GM19043 (cell line): ENCODE measurements around the gene LSM3.

Source experiments
- ATAC-seq: cut with Tn5 transposase; IDR thresholded peaks from one replicate; pipeline ENCODE4 v1.9.1; 2021; ENCODE audit warnings: low read depth; ENCODE audit not compliant: unreplicated experiment

Gene LSM3

GRCh38 chr3:14156201-14156600 lies 22.4 kb upstream of the LSM3 start:
- ATAC-seq: no peak

DNA sequence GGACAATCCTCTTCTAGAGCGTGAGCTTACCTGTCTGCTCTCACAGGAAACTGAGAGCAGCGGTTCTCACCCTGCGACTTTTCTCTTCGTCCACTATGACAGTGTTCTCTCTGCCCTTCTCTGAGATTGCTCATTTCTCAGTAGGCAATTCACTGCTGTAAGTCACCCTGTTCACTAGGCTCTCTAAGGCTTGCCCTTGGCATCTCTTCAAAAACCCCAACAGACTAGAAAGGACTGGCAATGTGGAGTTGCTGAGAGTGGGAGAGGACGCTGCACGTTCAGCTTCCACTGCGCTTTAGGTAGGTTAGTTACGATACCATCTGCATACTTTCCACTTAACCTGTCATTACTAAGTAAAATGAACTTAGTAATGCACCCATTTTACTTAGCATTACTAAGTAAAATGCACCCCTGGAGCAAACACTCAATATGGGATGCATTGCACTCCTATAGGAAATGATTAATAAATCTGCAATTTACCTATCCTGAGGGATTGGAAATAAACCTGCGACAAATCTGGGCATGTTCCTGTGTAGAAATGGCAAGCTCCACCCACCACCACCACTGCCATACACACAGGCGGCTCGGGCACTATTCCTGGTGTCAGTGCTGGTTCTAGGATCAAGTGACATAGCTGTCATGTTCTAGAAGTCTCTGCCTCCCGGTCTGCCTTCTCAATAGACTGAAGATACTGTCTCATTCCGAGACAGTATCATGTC lies 21.6 kb upstream of the LSM3 start:
- no peak for ATAC-seq

- no peak for ATAC-seq
Observed at GRCh38 chr3:14157951-14158350, 20.7 kb upstream of the LSM3 start.

DNA sequence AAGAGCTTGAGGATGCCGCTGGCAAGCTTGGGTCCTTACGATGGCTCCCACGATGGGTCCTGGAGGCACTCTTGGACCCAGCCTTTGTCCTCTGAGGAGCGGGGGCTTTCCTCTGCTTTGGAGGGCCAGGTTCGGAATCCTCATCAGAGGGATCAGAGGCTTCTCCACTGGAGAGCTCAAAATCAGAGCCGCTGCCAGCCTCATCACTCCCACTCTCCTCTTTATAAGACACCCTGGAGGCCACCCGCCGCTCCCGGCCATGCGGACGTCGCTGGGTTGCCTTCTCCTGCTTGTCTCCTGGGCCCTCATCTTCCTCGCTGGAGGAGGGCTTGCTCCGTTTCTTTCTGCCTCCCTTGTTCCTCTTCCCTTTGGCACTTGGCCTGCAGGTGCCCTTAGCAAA lies 20.2 kb upstream of the LSM3 start:
- no peak for ATAC-seq

GRCh38 chr3:14159426-14159825 lies 19.2 kb upstream of the LSM3 start:
- no peak for ATAC-seq

DNA sequence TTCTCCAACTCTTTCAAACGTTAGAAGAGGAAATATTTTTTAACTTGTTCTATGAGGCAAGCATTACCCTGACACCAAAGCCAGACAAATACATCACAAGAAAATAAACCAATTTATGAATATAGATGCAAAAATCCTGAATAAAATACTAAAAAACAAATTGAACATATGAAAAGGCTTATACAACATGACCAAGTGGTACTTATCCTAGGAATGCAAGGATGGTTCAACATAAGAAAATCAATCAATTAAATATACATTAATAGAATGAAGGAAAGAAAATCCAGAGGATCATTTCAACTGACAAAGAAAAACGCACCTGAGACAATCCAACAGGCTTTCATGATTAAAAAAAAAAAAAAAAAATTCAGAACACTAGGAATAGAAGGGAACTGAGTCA lies 17.3 kb upstream of the LSM3 start:
- ATAC-seq: no peak

DNA sequence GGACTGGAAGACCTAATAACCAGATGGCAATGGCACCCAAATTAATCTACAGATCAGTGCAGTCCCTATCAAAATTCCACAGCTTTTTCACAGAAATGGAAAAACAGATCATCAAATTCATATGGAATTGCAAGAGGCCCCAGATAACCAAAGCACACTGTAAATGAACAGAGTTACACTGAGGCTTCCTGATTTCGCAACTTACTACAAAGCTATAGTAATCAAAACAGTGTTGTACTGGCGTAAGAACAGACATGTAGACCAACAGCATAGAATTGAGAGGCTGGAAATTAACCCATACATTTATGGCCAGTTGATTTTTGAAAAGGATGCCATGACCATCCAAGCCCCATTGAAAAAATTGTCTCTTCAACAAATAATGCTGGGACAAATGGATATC lies 16.4 kb upstream of the LSM3 start:
- no peak for ATAC-seq

- no peak for ATAC-seq
Observed at GRCh38 chr3:14166877-14167603, 11.6 kb upstream of the LSM3 start.

GRCh38 chr3:14169435-14169834 lies 9.2 kb upstream of the LSM3 start:
- no peak for ATAC-seq

- ATAC-seq: no peak
Observed at GRCh38 chr3:14169871-14170270, 8.7 kb upstream of the LSM3 start.

DNA sequence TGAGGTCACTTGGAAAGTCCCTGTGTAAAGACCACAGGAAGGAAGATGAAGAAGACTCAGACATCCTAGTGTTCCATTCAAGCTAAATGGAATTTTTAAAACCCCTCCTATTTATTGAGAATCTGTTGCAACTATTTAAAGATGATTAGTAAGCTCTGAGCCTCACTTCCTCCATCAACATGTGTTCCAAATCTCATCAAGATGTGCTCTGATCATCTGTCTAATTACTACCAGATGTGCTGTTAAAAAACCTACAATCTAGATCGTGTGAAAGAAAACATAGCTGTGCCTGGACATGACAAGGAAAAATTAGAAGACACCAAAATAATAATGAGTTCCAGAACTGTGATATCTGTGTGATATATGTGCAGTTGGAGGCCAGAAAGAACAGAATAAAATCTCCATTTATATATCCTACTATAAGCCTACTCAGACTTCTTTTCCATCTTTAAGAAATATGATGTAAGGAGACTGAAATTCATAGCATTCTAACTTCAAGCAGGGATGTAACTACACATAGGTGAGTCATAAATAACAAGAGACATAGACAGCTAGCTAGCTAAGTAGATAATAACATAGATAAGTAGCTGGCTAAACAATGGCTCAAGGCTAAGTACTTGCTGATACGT lies 8.0 kb upstream of the LSM3 start:
- no peak for ATAC-seq

DNA sequence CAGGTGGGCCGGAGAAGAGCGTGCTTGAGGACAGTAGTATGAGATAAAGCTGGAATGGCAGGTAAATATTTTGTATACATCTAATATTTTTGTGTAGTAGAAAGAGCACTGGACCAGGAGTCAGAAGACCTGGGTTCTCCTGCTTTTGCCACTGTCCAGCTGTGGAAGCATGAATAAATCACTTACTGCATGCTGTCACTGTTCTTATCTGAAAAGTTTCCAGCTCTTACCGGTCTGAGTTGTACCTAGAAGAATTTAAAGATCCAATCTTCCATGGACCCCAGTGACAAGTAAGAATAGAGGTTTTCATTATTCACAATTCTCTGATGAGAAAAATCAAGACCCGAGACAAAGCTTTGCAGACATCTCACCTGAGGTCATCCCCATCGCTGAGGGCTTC lies 6.1 kb upstream of the LSM3 start:
- ATAC-seq: no peak

GRCh38 chr3:14174483-14174882 lies 4.1 kb upstream of the LSM3 start:
- no peak for ATAC-seq

GRCh38 chr3:14175383-14176037 lies 3.1 kb upstream of the LSM3 start:
- peak; percentile 24 for ATAC-seq

GRCh38 chr3:14177580-14178246 lies 904 bp upstream of the LSM3 start:
- no peak for ATAC-seq

GRCh38 chr3:14179114-14179465 lies 473 bp downstream of the LSM3 start:
- ATAC-seq: no peak

- ATAC-seq: no peak
Observed at GRCh38 chr3:14179795-14180194, 1.2 kb downstream of the LSM3 start.

DNA sequence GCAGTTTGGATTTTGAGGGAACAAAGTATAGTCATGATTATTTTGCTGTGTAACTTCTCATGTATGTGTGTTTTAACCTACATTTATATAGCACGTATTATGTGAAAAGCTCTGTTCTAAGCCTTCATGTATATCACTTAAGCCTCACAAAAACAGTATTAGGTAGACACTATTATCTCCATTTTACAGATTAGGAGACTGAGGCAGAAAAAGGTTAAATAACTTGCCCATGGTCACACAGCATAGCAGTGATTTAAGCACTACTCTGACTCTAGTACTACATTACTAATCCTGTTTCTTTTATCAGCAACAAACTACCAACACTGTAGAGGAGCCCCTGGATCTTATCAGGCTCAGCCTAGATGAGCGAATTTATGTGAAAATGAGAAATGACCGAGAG lies 2.6 kb downstream of the LSM3 start:
- no peak for ATAC-seq

- no peak for ATAC-seq
Observed at GRCh38 chr3:14183015-14183577, 4.5 kb downstream of the LSM3 start.

GRCh38 chr3:14186854-14187458 lies 8.3 kb downstream of the LSM3 start:
- no peak for ATAC-seq
